A673 (cell line): ENCODE data around the gene CTIF.

Experiments used
- EZH2 ChIP-seq: fragments of 200-600 bp; sonication (generic); IDR thresholded peaks from 2 replicates; pipeline ENCODE4 v1.6.1; 2017; ENCODE audit warnings: borderline replicate concordance, low read depth, mild to moderate bottlenecking, mixed read lengths, antibody characterized with exemption, low read length; ENCODE audit not compliant: poor library complexity, severe bottlenecking
- TF ChIP-seq, protein P1 (sequence below): fragments of 300-800, 200-600 bp; sonication (generic); conservative IDR thresholded peaks from 2 replicates; pipeline ENCODE4 v1.5.1; 2017; ENCODE audit warnings: low read depth, mild to moderate bottlenecking, antibody characterized with exemption, low read length, moderate library complexity, mixed read lengths

DNA sequence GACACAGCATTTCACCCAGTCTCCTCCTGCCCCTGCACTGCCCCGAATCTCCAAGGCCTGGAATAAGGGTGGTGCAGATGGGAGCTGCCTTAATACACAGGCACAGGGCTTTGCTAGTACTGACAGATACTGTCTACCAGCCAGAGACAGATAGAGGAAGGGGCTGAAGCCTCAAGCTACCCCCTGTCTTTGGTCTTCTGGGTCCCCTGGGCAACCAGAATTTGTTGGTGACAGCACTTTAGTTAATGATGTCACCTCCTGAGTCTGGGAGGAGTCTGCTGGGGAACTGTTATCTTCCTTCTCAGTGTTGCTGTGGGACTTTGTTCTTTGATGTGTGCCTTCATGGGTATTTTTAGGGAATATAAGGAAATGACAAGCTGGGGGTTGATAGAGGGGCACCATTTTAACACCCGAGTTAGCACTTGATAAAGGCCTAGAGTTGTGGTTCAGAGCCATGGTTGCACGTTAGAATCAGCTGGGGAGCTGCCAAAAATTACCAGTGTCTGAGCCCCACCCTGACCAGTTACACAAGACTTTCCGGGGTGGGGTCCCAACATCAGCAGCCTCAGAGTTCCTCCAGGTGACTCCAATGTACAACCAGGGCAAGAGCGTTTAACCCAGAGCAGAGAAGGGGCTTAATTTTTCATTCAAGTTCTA lies 275.1 kb downstream of the CTIF start:
- TF ChIP-seq, protein P1, sequence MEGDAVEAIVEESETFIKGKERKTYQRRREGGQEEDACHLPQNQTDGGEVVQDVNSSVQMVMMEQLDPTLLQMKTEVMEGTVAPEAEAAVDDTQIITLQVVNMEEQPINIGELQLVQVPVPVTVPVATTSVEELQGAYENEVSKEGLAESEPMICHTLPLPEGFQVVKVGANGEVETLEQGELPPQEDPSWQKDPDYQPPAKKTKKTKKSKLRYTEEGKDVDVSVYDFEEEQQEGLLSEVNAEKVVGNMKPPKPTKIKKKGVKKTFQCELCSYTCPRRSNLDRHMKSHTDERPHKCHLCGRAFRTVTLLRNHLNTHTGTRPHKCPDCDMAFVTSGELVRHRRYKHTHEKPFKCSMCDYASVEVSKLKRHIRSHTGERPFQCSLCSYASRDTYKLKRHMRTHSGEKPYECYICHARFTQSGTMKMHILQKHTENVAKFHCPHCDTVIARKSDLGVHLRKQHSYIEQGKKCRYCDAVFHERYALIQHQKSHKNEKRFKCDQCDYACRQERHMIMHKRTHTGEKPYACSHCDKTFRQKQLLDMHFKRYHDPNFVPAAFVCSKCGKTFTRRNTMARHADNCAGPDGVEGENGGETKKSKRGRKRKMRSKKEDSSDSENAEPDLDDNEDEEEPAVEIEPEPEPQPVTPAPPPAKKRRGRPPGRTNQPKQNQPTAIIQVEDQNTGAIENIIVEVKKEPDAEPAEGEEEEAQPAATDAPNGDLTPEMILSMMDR, result no peak
- no peak for TF ChIP-seq EZH2
